HG03521 (cell line): ENCODE data around the gene PIGV.

Source experiments
- ATAC-seq: cut with Tn5 transposase; IDR thresholded peaks from one replicate; pipeline ENCODE4 v1.9.1; 2021; ENCODE audit warnings: mild to moderate bottlenecking, moderate library complexity; ENCODE audit not compliant: unreplicated experiment

Gene PIGV

DNA sequence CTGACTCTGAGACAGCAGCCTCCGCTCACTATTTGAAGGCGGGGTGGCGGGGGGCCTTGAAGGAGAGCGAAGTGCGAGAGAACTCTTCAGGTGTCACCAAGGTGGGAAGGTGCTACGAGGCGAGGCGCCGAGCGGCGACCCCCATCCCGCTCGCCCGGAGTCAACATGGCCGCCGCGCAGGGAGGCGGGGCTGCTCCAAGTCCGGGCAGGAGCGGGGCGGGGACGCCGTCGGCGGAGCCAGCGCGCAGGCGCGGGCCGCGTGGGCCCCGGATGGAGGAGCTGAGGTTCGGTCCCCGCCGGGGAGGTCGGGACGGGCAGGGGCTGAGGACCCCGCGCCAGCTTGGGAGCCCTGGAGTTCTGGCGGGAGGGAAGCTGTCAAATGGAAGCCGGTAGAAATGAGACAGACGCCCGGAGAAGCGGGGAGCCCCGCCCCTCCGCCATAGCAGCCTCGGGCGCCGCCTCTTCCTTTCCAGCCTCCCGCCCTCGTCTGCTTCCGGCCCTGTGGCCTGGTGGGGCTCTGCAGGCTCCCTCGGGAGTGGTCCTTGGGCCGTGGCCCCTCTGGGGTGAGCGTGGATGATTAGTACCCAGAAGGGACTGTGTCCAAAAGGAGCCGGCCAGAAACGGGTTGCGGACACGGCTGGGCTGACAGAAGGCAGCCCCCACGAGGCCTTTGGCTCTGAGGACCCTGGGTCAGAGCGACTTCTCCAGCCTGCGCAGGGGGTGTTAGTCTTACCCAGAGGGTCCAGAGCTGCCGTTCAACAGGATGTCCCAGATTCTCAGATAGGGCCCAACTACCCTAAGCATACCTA is at the start of gene PIGV:
Gene PIGV, plus strand, starts transcription at position 245 of the 809 bp plus-strand sequence. CDS start 2,866 bp downstream, outside the sequence.
- ATAC-seq = peak; percentile 77

DNA sequence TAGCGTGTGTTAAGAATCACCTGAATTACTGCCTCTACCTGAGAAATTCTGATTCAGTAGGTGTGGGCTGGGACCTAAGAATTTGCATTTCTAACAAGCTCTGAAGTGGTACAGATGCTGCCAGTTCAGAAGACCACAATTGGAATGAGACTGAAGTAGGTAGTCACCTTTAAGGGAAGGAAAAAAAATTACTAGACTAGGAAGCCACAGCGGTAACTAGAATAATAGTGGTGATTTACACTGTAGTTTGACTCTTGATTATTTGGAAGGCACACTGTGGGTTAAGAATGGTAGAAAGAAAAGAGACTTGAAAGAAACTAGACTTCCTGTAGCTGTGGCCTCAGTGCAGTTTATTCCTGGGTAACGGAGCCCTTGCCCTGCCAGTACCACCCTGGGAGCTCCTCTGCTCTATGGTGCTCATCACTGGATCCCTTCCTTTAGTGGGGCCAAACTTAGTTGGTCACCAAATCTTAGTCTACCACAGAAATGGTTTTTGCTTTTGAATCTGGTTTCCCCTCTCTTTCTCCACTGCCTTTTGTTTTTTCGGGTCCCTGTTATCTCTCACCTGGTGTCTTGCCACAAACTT is 48.3 kb upstream of the PIGV start:
- no peak for ATAC-seq

DNA sequence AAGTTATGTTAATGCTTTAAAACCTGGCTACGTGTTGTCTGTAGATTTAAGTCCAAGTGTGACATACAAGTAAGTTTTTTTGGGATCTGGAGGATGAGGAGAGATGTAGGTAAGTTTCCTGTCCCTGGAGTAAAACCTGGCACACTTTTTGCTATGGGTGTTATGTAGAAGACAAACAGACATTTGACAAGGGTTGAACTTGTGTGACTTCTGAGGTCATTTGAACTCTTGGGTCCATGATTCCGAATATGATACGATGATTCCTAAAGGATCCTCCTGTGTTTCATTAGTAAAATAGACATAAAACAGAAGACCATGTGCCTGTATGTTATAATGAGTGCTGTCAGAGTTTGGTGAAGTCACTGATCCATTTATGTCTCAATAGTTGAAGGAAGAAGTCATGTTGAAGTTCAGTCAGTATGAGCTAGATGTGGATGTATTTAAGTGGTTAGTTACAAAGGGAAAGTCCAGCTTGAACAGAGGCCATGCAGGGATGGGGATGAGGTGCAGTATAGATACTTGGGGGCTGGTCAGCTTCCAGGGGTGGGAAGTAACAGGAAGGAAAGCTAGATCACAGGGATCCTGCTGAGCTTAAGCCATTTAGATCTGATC is 47.6 kb upstream of the PIGV start:
- ATAC-seq = no peak

DNA sequence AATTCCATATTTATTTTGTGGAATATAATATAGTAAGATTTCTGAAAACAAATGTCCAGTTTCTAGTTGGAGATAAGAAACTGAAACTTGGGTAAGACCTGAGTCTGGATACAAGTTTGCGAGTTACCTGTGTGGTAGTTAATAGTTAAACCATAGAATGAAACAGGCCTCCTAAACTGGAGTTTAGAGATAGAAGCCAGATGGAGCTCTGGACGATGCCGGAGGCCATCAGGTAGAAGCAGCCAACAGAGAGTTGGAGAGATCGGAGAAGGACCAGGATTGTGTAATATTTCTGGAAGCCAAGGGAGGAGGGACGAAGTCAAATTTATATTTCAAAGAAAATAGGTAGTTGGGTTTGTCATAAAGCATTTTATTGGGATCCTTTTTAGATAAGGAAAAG is 46.8 kb upstream of the PIGV start:
- ATAC-seq = no peak

DNA sequence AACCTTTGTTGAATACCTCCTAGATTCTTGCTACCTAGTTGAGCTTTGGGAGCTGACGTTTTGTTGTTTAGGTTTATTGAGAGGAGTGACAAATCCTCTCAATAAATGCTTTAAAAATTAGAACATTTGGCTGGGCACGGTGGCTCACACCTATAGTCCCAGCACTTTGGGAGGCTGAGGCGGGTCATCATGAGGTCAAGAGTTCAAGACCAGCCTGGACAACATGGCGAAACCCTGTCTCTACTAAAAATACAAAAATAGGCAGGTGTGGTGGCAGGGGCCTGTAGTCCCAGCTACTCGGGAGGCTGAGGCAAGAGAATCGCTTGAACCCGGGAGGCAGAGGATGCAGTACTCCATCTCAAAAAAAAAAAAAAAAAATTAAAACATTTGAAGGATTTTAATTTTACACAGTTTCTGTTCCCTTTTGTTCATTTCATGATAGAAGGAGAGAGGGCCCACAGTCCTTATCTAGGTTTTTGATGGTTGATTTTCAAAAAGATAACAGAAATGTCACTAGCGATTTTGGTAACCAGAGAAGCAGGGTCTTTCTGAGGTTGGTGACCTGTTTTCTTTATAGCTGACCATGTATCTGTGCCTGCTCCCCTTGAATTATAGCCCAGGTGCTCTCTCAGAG is 44.2 kb upstream of the PIGV start:
- no peak for ATAC-seq

DNA sequence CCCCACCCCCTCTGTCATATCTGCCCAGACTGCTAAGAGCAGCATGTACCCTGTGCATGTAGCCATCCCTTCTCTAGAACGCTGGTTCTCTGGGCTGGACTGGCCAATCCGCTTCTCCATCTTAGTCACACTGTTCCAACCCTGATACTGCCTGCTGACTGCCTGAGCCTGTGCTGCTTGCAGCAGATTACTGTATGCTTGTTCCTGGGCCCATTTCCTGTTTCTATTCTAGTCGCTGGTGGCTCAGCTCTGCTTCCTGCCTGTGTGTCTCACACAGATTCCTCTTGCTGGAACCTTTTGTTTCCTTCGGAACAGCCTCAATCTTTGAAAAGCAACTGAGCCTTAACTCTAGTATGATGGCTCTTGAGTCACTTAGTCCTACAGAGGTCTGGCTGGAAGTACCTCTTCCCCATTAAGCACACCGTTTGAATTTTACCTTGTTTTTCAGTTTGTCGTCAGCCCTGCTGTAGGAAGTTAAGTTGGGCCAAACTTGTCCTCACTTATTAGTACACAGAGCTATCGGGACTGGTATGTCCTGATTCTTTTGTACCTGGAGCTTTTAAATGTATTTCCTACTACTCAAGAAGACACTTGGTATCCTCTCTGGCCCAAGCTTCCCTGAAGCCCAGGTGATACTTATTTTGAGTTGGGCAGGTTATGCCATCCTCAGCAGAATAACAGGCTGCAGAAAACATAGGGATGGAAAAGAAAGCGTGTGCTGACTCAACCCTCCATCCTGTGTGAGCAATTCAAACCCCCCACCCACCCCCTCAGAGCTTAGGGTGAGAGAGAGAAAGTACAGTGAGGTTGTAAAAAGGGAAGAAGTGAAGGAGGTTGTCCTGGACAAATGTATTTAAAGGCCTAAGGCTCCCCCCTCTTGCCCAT is 43.4 kb upstream of the PIGV start:
- ATAC-seq = peak; percentile 95

DNA sequence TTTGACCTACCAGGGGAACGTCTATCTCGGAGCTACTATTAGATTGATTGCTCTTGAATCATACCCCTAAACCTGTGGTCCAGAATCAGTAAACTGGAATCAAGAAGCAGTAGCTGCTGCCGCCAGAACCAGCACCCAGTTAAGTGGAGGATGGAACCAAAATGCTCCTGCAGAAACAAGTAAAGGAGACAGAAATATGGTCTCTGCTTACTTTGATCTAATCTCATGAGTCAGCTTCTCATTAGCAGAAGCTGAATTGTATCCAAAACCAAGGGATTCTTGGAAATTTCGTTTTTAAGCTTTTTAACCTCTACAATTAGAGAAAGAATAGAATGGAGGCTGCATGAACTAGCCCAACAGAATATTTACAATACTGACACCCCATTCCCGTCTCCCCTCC is 42.6 kb upstream of the PIGV start:
- ATAC-seq = no peak

DNA sequence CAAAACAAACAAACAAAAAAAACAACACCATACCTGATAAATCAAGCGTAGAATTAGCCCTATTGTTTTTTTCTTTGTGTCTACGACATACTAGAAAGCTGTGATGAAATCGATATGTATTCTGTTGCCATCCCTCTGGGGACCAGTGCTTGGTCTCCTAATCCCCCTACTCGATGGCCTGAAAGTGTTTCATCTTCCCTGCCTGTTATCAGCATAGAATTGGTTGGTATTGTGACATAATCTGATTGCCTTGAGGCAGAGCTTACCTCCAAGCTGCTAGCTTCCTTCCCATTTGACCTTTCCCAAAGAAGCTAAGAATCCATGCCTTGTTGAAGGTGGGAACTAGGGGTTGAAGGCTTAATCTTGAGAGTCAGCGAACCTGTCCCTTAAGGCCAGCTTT is 40.7 kb upstream of the PIGV start:
- ATAC-seq = no peak

DNA sequence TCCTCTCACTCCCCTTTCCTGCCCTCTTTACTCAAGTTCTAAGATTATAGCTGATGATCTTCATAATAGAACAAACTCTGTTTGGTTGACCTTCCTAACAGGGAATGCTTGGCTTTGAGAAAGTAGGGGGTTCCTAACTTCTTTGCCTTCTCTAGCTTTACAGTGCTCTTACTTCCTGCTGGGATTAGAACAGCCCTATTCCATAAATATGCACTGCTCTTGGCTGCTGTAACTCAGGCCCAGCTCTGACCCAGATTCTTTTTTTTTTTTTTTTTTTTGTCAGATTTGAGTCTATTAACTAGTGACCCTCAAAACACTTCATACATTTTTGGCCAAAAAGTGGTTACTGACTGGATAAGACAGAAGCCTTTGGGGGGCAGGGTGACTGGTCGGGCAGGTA is 39.4 kb upstream of the PIGV start:
- ATAC-seq = no peak

DNA sequence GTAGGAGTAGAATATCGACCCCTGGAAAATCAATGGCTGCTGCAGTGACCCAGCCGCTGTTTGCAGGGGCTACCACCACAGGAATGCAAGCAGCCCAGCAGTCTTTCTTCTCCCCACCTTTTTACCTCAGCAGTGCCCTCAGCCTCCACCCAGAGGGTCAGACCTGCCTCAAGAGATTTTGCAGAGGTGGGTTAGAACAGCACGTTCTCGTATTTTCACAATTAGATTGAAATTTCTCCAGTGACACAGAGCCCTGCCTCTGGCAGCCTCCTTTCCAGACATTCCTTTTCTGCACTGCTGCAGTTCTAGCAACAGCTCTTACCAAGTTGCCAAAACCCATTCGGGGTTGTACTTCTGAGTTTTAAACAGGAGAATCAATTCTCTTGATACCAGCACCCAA is 38.3 kb upstream of the PIGV start:
- ATAC-seq = no peak

DNA sequence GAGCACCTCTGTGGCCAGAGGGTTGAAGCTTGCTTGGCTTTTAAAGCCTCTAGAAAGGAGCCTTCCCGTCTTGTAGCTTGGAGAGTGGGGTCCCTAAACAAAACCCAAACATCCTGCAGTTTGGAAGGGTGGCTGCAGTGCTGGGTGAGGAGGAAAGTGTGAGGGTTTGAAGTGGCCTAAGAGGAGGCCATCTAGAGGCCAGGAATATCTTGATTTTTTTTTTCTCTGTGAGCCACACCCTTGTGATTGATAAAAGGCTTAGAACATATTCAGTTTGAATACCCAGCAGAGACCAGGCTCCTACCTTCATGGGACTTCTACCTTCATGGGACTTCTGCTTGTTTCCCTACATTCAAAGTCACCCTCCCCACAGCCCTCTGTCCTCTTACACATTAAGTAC is 37.3 kb upstream of the PIGV start:
- no peak for ATAC-seq

DNA sequence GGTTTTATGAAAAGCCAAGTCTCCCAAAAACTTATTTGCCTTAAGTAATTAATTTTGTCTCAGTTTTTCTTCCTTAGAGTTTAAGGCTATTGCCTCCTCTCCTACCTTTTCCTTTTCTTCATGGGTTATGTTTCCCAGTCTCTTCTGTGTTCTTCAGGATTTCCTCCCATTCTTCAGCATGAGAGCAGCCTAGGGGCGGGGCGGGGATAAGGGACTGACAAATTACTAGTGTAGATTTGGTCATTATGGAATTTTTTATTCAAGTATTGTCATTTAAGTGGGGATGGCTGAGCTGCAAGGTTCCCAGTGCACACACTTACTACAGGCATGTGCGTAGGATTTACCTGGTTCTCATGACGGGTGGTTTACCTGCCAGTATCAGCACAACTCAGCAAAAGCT is 35.2 kb upstream of the PIGV start:
- no peak for ATAC-seq

DNA sequence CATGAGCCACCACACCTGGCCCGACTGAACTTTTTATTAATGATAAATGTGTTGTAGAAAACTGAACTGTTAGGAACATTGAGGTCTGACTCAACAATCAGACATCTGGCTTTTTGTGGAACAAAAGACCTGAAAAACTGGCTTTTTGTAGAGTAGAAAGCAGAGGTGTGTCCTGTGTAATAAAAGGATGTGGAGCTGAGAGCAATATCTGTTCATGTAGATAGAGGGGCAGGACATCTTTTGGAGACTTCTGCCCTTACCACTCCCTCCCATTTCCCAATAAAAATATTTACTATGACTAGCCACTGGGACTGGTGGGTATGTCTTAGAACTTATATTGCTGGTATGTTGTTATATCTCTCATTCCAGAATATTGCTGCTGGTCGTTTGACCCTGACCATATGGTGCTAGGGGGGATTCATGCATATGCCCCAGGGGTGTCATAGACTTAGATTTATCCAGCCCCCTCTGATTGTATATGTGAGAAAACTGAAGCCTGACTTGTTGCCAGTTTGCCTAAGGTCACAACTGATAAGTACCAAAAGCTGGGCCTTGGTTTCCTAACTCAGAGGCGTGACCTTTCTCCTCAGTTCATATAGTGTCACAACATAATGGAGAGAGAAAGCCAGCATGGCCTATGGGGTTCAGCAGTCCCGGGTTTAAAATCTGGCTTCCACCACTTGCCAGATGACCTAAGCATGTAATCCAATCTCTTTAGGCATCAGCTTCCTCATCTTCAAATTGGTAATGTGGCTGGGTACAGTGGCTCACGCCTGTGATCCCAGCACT is 33.5 kb upstream of the PIGV start:
- ATAC-seq = no peak

DNA sequence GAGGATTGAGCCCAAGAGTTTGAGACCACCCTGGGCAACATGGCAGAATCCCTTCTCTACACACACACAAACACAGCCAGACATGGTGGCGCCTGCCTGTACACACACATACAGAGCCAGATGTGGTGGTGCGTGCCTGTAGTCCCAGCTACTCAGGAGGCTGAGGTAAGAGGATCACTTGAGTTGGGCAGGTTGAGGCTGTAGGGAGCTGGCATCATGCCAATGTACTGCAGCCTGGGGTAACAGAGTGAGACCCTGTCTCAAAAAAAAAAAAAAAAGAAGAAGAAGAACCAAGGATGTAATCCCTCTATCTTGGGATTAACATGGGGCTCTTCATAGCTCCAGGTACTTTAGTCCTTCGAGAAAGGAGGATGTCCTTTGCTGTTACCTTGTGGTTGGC is 29.4 kb upstream of the PIGV start:
- ATAC-seq = no peak

DNA sequence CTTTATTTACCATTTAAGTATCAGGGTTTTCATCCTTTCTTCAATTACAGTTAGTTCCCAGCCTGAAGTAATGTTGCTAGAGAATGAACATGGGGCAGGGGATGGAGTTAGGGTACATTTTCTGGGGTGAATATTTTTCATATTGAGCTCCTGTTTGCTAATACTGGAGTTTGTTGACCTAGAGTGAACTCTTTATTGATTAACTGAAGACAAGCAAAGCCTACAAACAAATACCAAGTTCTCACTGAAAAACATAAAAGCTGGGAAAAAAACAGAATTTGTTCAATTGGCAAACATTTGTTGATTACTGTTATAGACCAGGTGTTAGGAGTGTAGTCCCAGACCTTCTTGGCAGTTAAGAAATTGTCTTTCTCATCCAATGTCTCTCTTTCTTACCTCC is 28.2 kb upstream of the PIGV start:
- no peak for ATAC-seq

DNA sequence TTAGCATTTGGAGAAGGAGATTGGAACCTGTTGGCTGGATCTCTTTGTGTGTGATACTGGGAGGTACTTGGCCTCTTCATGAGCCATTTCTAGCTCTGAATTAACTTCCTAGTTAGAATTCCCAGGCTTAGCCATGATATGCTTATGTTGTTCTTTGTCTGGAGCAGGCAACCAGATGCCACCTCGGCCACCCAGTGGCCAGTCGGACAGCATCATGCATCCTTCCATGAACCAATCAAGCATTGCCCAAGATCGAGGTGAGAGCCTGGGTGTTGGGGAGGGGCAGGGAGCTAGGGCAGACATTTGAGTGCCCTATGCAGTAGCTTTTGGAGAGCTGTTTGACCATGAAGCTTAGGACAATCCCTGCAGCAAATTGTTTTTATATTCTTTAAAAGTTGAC is 26.5 kb upstream of the PIGV start:
- ATAC-seq = no peak

DNA sequence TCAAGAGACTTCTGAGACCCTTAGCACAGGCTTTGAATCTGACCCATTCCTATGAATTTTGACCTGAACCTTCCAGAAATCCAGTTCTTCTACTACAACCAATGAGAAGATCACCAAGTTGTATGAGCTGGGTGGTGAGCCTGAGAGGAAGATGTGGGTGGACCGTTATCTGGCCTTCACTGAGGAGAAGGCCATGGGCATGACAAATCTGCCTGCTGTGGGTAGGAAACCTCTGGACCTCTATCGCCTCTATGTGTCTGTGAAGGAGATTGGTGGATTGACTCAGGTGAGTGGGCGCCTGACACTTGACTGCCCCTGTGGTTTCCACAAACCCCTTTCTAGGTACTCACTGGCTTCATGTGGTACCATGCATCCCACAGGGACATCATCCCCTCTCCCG is 20.0 kb upstream of the PIGV start:
- ATAC-seq = no peak

DNA sequence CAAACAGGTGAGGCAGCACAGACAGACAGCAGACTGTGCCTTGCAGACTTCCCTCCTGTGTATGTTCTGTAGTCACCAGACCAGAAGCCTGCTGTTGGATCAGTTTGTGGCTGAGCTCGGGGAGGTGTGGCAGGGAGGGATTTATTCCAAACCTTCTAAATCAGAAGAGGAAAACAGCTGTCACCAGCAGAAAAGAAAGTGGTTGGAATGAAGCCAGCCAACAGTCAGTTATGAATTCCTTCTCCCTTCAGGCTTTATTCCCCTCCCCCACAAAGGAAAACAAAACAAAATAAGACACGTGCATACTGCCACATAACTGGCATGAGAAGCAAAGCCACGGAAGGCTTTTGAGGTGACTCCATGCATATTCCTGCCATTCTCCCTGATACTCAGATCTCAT is 19.0 kb upstream of the PIGV start:
- ATAC-seq = no peak

DNA sequence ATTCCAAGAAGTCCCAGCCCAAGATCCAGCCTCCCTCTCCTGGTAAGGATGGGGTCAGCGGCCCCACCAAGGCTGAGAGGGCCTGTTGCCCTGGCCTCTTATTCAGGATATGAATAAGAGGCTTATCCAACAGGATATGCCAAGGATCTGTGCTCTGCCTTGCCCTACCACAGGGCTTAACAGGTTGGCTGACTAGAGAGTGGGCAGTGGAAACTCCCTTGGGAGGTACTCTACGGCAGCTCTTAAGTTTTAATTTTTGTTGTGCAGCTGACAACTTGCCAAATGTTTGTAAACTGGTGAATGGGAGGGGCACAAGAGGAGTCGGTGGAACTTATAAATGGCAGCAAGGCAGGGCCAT is 16.5 kb upstream of the PIGV start:
- no peak for ATAC-seq

DNA sequence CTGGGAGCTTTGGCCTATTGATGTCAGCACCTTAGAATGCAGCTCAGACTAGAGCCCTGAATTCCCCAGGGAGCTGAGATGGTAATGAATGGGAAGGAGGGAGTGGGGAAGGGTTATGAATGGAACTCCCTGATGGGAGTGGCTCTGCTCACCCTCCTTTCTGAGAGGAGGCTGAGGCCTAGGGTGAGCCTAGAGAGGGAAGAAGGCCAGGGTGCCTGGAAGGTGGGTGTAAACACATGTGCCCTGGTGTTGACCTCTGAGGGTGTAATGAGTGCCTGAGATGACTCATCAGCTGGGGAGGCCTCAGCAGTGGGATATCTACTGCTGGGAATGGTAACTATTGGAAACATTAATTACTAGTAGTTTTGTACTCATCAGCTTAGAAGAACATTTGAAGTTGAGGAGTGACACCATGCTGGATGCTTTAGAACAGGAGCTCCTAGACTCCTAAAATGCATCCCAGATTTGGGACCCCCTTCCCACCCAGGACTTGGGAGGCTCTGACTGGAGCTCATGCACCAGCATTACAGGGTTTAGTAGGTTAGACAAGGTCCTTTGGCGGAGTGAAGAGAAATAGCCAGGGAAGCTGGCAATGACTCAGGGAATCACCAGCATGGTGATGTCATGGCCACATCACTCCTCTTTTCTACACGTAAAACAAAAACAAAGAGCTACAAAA is 16.0 kb upstream of the PIGV start:
- ATAC-seq = no peak
